Cerebellar cortex (tissue), 1 donor: ENCODE measurements around the gene GINS2.

Experiments
- DNase-seq: peaks from one replicate; pipeline ENCODE4 v3.0.0-alpha.2; 2015; ENCODE audit warnings: low spot score

GINS2 gene

DNA sequence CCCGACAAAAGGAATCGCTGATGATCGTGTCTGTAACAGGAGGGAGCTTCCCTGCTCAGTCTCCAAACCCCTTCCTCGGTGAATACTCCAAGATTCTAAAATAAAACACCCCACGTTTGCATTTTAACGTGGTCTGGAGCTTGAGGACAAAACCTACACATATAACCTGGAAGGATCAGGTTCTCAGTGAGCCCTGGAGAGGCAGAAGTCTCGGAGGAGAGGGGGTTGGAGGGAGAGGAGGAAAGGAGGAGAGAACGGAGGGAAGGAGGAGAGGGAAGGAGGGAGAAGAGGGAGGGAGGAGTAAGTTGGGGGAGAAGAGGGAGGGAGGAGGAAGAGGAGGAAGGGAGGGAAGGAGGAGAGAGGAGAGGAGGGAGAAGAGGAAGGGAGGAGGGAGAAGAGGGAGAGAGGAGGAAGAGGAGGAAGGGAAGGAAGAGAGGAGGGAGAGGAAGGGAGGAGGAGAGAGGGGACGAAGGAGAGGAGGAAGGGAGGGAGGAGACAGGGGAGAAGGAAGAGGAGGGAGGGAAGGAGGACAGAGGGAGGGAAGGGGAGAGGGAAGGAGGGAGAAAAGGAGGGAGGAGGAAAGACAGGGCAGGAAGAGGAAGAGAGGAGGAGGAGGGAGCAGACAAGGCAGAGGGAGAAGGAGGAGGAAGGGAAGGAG lies 27.4 kb upstream of the GINS2 start:
- no peak for DNase-seq

DNA sequence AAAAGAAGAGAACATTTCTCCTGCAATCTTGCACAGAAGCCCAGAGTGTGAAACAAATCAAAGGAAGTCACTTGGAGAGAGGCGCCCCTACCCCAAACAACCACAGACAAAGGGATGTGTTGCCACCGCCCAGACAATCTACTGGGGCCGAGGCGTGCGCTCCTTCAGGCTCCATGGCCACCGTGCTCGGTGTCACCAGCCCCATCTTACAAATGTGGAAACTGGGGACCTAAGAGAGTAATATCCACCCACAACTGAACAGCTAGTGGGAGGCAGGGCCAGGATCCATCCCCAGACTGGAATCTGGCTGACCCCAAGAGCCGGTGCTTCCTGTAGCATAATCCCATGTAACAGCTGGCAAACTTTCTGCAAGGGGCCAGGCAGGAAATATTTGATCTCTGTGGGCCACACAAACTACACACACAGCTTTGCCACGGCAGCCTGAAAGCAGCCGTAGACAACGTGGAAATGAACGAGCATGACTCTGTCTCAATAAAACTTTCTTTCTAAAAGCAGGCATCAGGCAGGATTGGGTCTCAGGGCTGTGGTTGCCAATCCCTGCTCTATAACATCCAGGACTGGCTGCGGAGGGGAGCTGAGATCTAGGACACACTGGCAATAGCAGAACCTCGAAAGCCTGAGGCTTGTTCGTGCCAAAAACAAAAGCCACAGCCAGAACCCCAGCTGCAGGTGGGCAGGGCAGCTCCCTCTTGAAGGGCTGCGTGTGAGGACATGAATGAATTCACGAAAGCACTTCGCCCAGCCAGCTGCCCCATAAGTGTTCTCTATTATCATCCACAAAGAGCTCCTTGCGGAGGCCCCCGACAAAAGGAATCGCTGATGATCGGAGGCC lies 26.6 kb upstream of the GINS2 start:
- DNase-seq = no peak

DNA sequence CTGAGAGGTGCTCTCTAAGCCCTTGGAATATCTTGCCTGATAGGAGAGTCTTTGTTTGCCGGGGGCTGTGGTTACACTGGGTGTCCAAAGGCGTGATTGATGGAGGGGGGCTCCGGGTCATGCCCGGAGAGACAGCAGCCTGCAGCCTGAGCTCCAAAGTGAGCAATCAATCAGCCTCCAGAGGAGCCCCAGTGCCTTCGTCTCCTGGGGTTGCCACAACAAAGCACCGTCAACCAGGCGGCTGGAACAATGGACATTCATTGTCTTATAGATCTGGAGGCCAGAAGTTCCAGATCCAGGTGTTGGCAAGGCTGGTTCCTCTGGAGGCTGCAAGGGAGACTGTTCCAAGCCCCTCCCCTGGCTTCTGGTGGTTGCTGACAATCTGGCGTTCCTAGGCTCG lies 24.0 kb upstream of the GINS2 start:
- DNase-seq = no peak

DNA sequence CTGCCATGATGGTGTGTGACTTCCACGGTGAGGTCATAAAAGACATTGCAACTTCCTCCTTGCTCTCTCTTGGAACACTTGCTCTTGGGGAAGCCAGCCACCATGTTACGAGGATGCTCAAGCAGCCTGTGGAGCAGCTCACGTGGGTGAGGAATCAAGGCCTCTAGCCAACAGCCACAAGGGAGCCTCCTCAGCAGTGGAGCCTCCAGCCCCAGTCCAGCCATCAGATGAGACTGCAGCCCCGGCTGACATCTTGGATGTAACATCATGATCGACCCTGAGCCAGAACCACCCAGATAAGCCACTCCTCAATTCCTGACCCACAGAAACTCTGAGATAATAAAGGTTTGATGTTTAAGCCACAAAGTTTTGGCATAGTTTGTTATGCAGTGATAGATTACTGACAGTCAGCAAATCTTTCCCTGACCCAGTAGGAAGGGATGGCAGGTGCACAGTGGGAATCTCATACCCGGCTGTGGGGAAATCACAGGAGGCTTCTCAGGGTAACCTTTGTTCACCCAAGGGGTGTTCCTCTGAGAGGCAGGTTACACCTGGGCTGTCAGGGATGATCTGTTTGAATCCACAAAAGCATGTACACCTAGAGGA lies 23.3 kb upstream of the GINS2 start:
- no peak for DNase-seq

DNA sequence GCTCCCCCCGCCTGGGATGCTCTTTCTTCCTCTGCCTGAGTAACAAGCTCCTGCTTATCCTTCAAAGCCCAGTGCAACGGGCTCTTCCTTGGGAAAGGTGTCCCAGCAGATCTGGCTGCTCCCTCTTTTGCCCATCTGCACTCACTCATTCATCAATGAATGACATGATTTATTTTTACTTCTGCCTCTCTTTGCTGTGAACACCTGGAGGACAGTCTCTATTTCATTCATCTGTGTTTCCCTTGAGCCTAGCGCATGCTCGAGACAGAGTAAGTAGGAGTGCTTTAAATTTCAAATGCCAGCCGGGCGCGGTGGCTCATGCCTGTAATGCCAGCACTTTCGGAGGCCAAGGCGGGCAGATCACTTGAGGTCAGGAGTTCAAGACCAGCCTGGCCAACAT lies 22.0 kb upstream of the GINS2 start:
- no peak for DNase-seq

DNA sequence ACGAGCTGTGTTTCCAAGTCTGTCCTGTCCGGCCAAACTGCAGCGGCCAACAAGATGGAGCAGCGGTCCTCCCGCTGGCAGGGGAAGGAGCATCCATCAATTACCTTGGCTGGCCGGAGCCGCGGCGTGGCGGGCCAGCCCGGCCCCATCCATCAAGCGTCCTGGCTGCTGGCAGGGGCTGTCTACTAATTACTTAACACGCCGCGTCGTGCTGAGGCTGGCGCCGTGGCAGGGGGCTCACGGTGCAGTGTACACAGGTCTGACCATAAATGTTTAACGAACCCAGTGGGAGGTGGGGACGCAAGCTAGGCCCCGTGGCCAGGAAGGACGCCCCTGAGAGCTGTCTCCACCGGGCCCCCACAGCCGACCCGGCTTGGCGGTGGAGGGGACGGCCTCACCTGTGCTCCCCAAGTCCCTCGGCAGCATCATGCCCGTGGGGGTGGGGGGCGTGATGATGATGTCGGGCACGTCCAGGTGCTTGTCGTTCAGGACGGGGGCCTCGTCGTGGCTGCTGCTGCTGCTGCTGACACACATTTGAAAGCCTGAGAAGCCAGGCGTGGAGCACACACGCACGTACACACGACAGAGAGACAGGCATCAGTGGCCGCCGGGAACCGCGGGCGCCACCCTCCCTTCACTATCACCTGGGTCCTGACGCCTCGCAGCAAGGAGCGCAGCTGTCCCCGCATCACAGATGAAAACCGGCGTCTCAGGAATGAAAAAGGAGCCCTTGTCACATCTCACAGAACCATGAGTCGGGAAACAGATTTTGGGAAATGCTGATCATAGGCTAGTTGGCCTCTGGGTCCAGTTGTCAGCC lies 21.2 kb upstream of the GINS2 start:
- DNase-seq = no peak

DNA sequence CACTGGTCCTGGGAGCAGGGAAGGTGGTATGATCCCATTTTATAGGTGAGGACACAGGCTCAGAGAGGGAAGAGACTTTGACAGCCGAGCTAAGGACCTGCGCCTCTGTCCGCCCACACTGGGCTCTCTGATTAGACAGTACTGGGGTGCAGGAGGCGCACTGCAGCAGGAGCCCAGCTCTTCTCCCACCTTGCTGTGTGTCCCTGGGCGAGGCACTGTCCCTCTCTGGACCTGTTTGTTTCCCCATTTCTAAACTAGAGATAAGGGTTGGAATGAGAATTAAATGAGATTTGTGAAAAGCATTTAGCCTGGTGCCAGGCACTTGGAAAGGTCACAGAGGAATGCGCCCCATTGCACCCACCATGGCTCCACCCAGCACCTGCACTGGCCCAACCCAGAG lies 19.6 kb upstream of the GINS2 start:
- no peak for DNase-seq

DNA sequence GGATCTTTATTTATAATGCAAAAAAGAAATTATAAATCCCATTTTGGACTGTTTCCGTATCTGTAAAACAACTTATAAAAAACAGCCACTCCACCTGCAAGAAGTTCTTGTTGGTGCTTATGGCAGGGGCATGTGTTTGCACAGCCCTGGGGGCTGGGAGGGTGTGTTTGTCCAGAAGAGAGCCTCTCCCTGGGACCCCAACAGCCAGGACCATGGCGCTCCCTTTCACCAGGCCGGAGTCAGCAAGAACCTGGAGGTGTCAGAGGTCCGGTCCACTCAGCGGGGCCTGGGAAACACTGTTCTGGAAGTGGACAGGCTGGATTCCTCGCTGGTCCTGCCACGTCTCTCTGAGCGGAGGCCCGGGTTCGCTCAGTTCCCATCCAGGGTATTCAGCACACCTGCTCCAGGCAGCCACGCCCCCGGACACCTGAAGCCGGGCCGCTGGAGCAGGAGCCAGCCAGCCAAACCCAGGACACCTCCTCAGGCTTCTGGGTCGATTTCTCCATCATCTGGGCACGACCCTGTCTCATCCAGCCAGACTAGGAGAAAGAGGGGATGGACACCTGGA lies 18.9 kb upstream of the GINS2 start:
- DNase-seq = no peak

DNA sequence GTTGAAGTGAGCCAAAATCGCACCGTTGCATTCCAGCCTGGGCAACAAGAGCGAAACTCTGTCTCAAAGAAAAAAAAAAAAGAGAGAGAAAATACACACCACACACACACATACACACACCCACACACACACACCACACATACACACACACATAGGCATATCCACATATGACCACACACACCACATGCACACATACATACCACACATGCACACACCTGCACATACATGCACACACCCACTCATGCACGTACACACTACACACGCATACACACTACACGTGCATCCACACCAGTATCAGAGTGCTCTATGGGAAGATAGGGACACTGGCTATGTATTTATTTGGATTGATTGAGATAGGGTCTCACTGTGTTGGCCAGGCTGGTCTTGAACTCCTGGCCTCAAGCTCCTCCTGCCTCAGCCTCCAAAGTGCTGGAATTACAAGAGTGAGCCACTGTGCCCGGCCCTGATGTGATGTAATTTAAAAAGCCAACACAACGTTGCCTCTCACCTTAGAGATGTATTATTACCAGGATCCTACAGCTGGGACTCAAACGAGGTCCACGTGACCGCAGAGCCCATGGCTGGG lies 17.8 kb upstream of the GINS2 start:
- DNase-seq = no peak

DNA sequence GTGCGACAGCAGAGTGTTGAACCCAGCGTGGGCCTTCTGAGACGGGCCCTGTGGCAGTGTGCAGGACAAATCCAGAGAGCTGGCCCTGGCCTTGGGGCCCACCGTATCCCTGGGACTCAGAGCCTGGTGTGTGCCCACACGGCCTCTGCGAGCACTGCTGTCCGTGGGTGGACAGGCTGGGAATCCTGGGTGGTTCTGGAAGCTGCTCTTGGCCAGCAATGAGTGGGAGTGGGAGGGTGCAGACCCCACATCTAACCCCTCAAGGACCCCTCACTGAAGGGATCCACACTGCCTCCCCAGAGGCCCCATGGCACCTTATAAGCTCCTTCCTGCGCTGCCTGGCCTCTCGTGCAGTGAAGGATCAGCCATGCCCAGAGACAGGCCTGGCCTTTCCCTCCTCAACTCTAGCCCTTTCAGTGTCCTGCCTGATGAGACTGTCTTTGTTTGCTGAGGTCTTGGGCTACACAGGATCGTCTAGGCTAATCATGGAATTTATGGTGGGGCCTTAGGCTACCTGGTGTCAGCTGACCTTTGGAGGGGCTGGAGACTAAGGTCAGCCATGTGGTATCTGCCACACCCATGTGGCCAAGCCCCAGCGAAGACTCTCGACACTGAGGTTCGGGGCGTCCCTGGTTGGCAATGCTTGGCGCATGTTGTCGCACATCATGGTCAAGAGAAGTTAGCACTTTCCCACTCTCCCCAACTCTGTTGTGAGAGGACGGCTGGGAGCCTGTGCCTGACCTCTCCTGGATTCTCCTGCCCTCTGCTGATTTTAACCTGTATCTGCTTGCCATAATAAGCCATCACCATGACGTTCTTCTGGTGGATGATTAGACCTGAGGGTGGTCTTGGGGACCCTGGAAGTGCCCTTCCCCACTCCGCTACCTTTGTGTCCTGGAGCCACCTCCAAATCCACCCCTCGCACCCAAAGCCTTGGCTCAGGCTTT lies 16.4 kb upstream of the GINS2 start:
- DNase-seq = no peak

DNA sequence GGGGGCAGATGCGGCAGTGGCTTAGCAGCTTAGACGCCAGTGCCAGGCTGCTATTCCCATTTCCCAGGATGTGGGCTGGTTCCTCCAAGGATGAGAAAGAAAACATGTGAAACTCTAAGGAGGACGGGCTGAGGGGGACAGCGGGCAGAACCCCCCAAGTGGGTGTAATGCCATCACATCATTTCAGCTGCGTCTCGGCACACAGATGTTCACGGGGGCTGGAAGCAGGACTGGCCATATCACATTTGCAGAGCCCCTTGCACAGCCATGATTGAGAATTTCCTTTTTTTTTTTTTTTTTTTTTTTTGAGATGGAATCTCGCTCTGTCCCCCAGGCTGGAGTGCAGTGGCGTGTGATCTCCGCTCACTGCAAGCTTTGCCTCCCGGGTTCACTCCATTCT lies 15.3 kb upstream of the GINS2 start:
- DNase-seq = no peak

DNA sequence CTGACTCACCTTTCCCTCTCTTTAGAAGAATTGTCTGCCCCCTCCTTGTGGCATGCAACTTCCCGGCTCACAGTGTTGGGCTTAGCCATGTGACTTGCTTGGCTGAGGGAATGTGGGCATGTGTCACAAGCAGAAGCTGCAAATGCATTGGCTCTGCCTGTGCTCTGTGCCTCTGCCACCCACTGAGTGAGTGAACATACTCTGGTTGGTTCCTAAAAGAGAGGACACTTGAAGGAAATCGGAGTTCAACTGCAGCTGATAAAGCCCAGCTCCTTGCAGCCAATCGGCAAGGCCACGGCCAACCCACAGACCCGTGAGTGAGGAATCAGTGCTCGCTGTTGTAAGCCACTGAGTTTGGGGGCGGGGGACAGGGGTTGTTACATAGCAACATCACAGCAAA lies 10.9 kb upstream of the GINS2 start:
- DNase-seq = peak; percentile 58

DNA sequence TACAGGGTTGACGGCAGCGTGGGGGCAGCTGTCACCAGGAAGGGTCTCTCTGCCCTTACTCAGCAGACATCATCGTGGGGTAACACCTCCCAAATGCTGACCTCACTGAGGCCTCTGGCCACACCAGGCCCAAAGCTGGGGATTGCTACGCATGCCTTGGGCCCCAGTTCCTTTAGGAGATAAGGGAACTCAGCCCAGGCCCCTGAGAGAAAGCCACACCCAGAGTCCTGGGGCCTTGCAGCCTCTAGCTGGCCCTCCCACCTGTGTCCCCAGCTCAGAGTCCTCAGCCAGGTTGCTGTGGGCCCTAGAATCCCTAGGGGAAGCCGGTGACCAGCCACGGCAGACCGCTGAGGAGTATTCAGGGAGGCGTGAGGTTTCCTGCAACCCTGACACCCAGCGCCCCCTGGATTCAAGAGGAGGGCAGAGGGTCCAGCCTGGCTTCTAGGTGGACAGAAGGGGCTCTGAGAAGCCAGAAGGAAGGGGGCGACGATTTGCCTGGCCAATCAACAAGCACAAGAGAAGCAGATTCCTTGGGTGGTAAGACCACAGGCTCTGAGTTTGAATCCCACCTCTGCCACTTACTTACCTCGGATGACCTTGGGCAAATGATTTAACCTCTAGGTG lies 10.3 kb upstream of the GINS2 start:
- no peak for DNase-seq

DNA sequence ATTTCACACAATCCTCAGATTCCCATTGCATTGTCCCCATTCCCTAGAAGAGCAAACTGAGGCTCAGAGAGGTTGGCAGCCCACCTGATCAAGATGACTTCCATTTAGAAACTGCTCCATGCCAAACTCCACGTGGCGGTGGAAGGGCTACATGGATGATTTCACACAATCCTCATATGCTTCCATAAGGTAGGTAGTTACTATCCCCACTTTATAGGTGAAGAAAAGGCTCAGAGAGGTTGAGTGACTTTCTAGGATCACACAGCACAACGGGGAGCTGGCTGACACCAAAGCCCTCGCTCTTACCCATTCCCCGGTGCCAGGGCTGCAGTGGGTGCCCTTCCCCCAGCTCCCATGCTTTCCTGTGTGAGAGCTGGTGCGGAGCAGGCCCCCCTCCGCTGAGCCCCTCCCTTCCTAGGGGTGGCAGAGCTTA lies 9.7 kb upstream of the GINS2 start:
- DNase-seq = no peak

DNA sequence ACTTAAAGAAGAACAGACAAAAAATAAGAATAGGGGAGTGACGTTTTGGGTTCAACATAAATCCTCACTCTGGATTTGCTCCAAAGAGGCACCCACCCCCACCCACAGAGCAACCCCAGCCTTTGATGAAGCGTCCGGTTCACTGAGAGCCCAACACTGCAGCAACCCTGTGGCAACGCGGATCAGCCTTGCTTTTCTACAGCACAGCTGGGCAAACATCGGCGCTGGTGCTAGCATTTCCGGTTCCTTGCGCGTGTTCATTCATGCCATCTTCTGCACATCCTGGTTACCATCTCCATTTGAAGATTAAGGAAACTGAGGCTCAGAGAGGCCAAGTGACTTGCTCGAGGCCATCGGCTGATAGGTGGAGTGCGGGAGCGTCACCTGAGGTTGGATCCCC lies 8.7 kb upstream of the GINS2 start:
- DNase-seq = no peak

DNA sequence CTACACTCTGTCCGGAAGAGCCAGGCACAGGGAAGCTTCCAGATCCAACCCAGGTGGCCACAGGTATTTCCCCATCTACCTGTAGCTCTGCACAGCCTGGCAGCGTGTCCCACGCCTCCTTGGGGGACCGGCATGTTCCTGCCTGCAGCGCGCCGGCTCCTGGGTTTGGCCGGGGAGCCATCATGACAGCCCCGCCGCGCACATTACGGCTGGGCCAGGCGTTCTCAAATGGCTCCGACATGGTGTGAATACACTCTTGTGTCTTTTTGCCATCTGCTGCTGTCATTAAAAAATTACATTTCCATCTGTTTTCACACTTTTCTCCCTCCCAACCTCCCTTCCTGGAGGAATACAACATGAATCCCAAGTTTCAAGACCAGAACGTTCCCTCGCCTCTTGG lies 8.0 kb upstream of the GINS2 start:
- peak; percentile 66 for DNase-seq

DNA sequence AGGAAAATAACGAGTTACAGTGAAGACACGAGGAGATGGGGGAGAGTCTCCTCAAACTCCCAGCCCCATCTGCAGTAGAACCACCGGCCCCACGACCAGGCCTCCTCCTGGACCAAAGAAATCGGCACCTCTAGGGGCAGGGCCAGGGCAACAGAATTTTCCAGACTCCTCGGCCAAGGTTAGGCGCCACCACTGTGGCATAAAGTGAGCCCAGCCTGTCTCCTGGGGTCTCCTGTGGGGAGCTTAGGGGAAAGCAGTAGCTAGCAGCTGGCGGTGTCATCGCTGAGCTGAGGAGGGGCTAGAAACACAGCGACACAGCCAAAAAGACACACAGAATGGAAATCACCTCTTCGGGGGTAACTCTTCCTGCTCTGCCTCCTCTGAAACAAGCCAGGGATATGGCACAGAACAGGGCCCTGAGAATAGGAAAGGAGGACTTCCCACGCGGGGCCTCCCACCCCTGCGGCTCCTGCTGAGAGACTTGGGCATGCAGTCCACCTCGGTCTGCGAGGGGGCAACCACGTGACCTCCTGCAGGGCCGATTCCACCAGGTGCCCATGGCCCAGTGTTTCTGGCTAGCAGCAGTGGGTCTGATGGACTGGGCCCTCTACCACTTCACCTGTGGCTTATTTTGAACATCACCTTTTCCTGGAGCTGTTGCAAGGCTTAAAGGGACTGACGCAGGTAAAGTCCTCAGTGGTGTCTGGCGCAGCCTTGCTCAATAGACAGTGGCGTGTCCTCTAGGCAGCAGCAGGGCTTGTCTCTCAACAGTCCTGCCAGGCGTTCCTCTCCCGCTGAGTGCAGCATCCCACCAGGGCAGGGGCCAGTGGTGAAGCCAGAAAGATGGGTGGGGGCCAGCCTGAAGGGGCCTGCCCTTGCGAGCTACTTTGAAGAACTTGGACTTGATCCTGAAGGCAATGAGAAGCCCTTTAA lies 6.7 kb upstream of the GINS2 start:
- no peak for DNase-seq

DNA sequence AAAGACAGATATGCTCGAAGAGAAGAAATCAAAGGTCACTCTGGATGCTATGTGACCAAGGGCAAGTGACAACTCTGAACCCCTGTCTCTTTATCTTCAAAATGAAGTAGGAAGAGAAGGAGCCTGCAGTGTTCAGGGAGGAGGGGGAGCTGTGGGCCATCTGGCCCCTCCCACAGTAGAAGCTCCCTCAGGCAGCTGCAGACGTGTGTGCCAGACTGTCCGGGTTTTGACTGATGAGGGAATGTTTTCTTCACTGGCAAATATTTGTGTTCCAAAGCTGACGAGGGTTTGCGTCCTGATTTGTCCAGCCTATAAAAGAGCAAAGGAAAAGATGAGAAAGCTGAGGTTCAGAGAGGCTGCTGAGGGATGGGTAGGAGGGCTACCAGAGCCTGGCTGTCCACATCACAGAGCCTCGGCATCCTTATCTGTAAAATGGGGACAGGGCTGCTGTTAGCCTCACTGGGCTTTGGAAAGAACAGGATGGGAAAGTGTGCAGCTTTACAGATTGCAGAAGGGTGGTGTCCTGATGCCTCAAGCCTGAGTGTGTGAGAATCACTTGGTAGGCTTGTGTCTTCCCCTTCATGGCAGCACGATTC lies 1.8 kb upstream of the GINS2 start:
- no peak for DNase-seq

DNA sequence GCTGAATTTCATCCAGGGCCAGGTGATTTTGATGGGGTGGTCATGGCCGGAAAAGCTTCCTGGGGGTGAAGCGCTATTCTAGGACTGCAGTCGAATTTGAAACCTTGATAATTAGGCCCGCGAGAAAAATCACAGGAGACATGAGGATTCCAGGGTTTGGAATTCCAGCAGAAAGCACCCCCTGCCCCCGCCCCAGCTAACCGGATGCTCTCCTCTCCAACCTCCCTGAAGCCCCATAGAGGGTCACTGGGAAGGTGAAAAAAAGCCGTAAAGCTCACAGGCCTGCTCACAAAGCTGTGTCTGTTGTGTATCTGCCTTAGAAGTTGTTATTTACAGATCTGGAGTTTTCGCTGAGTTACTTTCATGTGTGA lies 1.2 kb upstream of the GINS2 start:
- no peak for DNase-seq
